Panc1 (cell line): ENCODE measurements around the gene CDK5RAP1. TPM values are rescaled to one million over a fixed set of nuclear protein-coding genes. Genes with fewer than 3 reads are reported as not detected.

ENCODE experiments used
- ATAC-seq: fragments of 200-7000 bp; cut with Tn5 transposase; 2 replicates; pipeline ENCODE4 v1.9.1; 2020; ENCODE audit warnings: mild to moderate bottlenecking, moderate library complexity
- BruUV-seq: library from RNA; stranded (reverse); fragments of 400-500 nt; replicated peaks from 2 replicates; lab custom pipeline; 2021; lab: Mats Ljungman, UMichigan
- CTCF ChIA-PET: fragments of 300-600 bp; sonication (Branson Sonifier 250); formaldehyde crosslinking; loops from one replicate; lab custom pipeline; 2022; ENCODE audit warnings: antibody characterized with exemption; lab: Charles Lee
- POLR2A ChIA-PET: fragments of 300-600 bp; sonication (Branson Sonifier 250); formaldehyde crosslinking; loops from one replicate; lab custom pipeline; 2022; ENCODE audit warnings: antibody characterized with exemption; lab: Charles Lee
- DNase-seq: peaks from one replicate; pipeline ENCODE4 v3.0.0-alpha.2; 2010; ENCODE audit warnings: low read depth, low spot score
- H3K27ac ChIP-seq: 2 replicates; pipeline ENCODE4 v1.5.1; 2011; ENCODE audit warnings: mild to moderate bottlenecking, low read length, inconsistent platforms
- H3K27me3 ChIP-seq: fragments of 200-500 bp; sonication (Bioruptor generic); 2 replicates; pipeline ENCODE4 v1.6.0; 2014; ENCODE audit warnings: low read length, inconsistent platforms; ENCODE audit not compliant: control insufficient read depth, insufficient read depth
- H3K36me3 ChIP-seq: fragments of 200-500 bp; sonication (Bioruptor generic); 2 replicates; pipeline ENCODE4 v1.5.1; 2014; ENCODE audit warnings: inconsistent platforms, mild to moderate bottlenecking, low read length, moderate library complexity; ENCODE audit not compliant: control insufficient read depth, insufficient read depth
- H3K4me1 ChIP-seq: 2 replicates; pipeline ENCODE4 v1.5.1; 2011; ENCODE audit warnings: inconsistent platforms, mild to moderate bottlenecking, low read length, moderate library complexity; ENCODE audit not compliant: control insufficient read depth, insufficient read depth
- H3K4me3 ChIP-seq, 2 experiments: 2 replicates each; pipeline ENCODE4 v1.5.1; 2011 to 2012; ENCODE audit warnings: low read depth in 2 of 2, low read length in 2 of 2, mild to moderate bottlenecking in 2 of 2, inconsistent platforms in 1 of 2, moderate library complexity in 1 of 2
- H3K9me3 ChIP-seq: fragments of 200-500 bp; sonication (Bioruptor generic); 2 replicates; pipeline ENCODE4 v1.5.1; 2014; ENCODE audit warnings: low read depth, mild to moderate bottlenecking, inconsistent platforms, low read length, moderate library complexity; ENCODE audit not compliant: control insufficient read depth, insufficient read depth
- CTCF ChIP-seq: fragments of 450-650 bp; IDR thresholded peaks from 2 replicates; pipeline ENCODE4 v1.5.1; 2017; ENCODE audit warnings: mild to moderate bottlenecking
- POLR2AphosphoS5 ChIP-seq: IDR thresholded peaks from 2 replicates; pipeline ENCODE4 v1.6.1; 2012; ENCODE audit warnings: mild to moderate bottlenecking, low read depth, low read length, moderate library complexity
- SIN3A ChIP-seq: IDR thresholded peaks from 2 replicates; pipeline ENCODE4 v1.6.1; 2012; ENCODE audit warnings: low read depth, mild to moderate bottlenecking, low read length, moderate library complexity, borderline replicate concordance; ENCODE audit not compliant: insufficient read depth
- TCF7L2 ChIP-seq: IDR thresholded peaks from 2 replicates; pipeline ENCODE4 v1.6.1; 2011; ENCODE audit warnings: mild to moderate bottlenecking, low read depth, low read length, inconsistent platforms
- in situ Hi-C: cut with HindIII; loops from 2 replicates; pipeline ENCODE4 v1.10.0; 2016; ENCODE audit warnings: low sequenced_read_pairs, low pct_unique_long_range_greater_than_20kb
- intact Hi-C: fragments of 100-400 bp; cut with micrococcal nuclease; formaldehyde crosslinking; loops from one replicate; pipeline ENCODE4 v1.10.0; 2022; ENCODE audit not compliant: unreplicated experiment
- total RNA-seq: library from RNA; stranded (reverse); gene quantifications from one replicate; pipeline ENCODE4 v1.2.1, GENCODE V29; 2021; ENCODE audit not compliant: unreplicated experiment
- TF ChIP-seq, protein P1 (sequence below), 2 experiments: IDR thresholded peaks; 2 replicates each; pipeline ENCODE4 v1.6.1; 2011 to 2012; ENCODE audit warnings: low read depth in 2 of 2, control low read depth in 1 of 2, low read length in 1 of 2, mild to moderate bottlenecking in 1 of 2, moderate library complexity in 1 of 2; ENCODE audit not compliant: insufficient read depth in 1 of 2

CDK5RAP1 gene
- total RNA-seq, 1 experiment from 2014 or later = 34.8 TPM

- H3K4me1 ChIP-seq = peaks cover 4% of the 10 kb centered on the region; the same call in 1 of the 2 replicates
- CTCF ChIA-PET = interaction anchor here (0.6 kb wide), 1 partner anchor 534 kb away, joined by 3 read pairs; no protein-coding TSS in a partner anchor
- no peaks in the 10 kb centered on the region for H3K27me3 ChIP-seq
- in situ Hi-C loops = no loop called here
- ATAC-seq (no peak), DNase-seq (no peak)
- BruUV-seq = no TSS peak
- H3K9me3 ChIP-seq = no peaks in the 10 kb centered on the region
- intact Hi-C loops = no loop called here
- H3K27ac ChIP-seq = no peak overlapping the region
- TF ChIP-seq CTCF = no peak
- TF ChIP-seq SIN3A = no peak
- TF ChIP-seq, protein P1, sequence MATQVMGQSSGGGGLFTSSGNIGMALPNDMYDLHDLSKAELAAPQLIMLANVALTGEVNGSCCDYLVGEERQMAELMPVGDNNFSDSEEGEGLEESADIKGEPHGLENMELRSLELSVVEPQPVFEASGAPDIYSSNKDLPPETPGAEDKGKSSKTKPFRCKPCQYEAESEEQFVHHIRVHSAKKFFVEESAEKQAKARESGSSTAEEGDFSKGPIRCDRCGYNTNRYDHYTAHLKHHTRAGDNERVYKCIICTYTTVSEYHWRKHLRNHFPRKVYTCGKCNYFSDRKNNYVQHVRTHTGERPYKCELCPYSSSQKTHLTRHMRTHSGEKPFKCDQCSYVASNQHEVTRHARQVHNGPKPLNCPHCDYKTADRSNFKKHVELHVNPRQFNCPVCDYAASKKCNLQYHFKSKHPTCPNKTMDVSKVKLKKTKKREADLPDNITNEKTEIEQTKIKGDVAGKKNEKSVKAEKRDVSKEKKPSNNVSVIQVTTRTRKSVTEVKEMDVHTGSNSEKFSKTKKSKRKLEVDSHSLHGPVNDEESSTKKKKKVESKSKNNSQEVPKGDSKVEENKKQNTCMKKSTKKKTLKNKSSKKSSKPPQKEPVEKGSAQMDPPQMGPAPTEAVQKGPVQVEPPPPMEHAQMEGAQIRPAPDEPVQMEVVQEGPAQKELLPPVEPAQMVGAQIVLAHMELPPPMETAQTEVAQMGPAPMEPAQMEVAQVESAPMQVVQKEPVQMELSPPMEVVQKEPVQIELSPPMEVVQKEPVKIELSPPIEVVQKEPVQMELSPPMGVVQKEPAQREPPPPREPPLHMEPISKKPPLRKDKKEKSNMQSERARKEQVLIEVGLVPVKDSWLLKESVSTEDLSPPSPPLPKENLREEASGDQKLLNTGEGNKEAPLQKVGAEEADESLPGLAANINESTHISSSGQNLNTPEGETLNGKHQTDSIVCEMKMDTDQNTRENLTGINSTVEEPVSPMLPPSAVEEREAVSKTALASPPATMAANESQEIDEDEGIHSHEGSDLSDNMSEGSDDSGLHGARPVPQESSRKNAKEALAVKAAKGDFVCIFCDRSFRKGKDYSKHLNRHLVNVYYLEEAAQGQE (IDR thresholded peaks at IDR 0.05; ENCODE audit: insufficient read depth in 1 of 2, low read depth in 2 of 2, low read length in 1 of 2) = no peak
- no peak for TF ChIP-seq TCF7L2
- TF ChIP-seq POLR2AphosphoS5 = no peak
- no peaks in the 10 kb centered on the region for H3K36me3 ChIP-seq
- peak overlapping the region; percentile 89 to 99; a peak in 3 of 4 replicates for H3K4me3 ChIP-seq
- POLR2A ChIA-PET = no interaction called here
Measured at GRCh38 chr20:33399924-33400323, 1.4 kb downstream of the CDK5RAP1 start.

- no TSS peak for BruUV-seq
- ChIA-PET POLR2A (interaction anchor here (0.6 kb wide), 1 partner anchor 125 kb away, joined by 3 read pairs; no protein-coding TSS in a partner anchor), CTCF (no interaction called here)
- no peaks in the 10 kb centered on the region for H3K4me1 ChIP-seq
- H3K4me3 ChIP-seq = no peak overlapping the region
- no peaks in the 10 kb centered on the region for H3K27me3 ChIP-seq
- ATAC-seq = no peak
- DNase-seq = no peak
- no peaks in the 10 kb centered on the region for H3K36me3 ChIP-seq
- intact Hi-C loops (no loop called here), in situ Hi-C loops (no loop called here)
- no peaks in the 10 kb centered on the region for H3K9me3 ChIP-seq
- TF ChIP-seq, protein P1 (IDR thresholded peaks at IDR 0.05; ENCODE audit: insufficient read depth in 1 of 2, low read depth in 2 of 2, low read length in 1 of 2) = no peak
- TF ChIP-seq TCF7L2 = no peak
- TF ChIP-seq POLR2AphosphoS5 = no peak
- peak; percentile 56 for TF ChIP-seq CTCF
- H3K27ac ChIP-seq = no peak overlapping the region
Measured at GRCh38 chr20:33394718-33395117, 6.6 kb downstream of the CDK5RAP1 start.
